Stimulated activated CD8-positive, alpha-beta memory T cell treated with anti-CD3 and anti-CD28 coated beads, Interleukin-4, amount 100 ng/mL, for 48 hours (primary cell): ENCODE data around the gene GON4L.
"Not testable (repeated sequence)": the region's sequence is repeated elsewhere in the genome, so short reads cannot be mapped to it uniquely, and the experiment has no call there.

Source experiments
- DNase-seq: peaks from one replicate; pipeline ENCODE4 v3.0.0-alpha.2; 2020

The GON4L gene

GRCh38 chr1:155741908-155742307, 115.1 kb downstream of the GON4L start:
- DNase-seq: no peak

- DNase-seq: no peak
Observed at GRCh38 chr1:155740995-155741394, 116.0 kb downstream of the GON4L start.

GRCh38 chr1:155729031-155729898, 127.7 kb downstream of the GON4L start:
- DNase-seq: no peak

GRCh38 chr1:155725142-155725541, 131.9 kb downstream of the GON4L start:
- DNase-seq: no peak

- DNase-seq: no peak
Observed at GRCh38 chr1:155719703-155720102, 137.3 kb downstream of the GON4L start.

GRCh38 chr1:155718524-155719115, 138.4 kb downstream of the GON4L start:
- not testable (repeated sequence) for DNase-seq

- DNase-seq: no peak
Observed at GRCh38 chr1:155717041-155717440, 140.0 kb downstream of the GON4L start.

- no peak for DNase-seq
Observed at GRCh38 chr1:155715777-155716176, 141.2 kb downstream of the GON4L start.

- DNase-seq: not testable (repeated sequence)
Observed at GRCh38 chr1:155715056-155715455, 142.0 kb downstream of the GON4L start.

GRCh38 chr1:155713075-155713474, 143.9 kb downstream of the GON4L start:
- no peak for DNase-seq

- DNase-seq: not testable (repeated sequence)
Observed at GRCh38 chr1:155712636-155713035, 144.4 kb downstream of the GON4L start.

- not testable (repeated sequence) for DNase-seq
Observed at GRCh38 chr1:155711457-155711856, 145.6 kb downstream of the GON4L start.

- DNase-seq: no peak
Observed at GRCh38 chr1:155709391-155709790, 147.6 kb downstream of the GON4L start.

- DNase-seq: no peak
Observed at GRCh38 chr1:155706139-155706538, 150.9 kb downstream of the GON4L start.

- DNase-seq: not testable (repeated sequence)
Observed at GRCh38 chr1:155704414-155704813, 152.6 kb downstream of the GON4L start.

- DNase-seq: no peak
Observed at GRCh38 chr1:155703216-155703615, 153.8 kb downstream of the GON4L start.

GRCh38 chr1:155701675-155702074, 155.3 kb downstream of the GON4L start:
- not testable (repeated sequence) for DNase-seq
